ENCODE results near the gene PLCB1.

- TF ChIP-seq POLR2A (IDR thresholded peaks at IDR 0.05; ENCODE audit: low read depth, low read length) (no peak), CTCF (IDR thresholded peaks at IDR 0.05; ENCODE audit: extremely low read depth in 1 of 2, insufficient read depth in 1 of 2, low read depth in 1 of 2, low read length in 2 of 2) (no peak), EZH2 (IDR thresholded peaks at IDR 0.05; ENCODE audit: borderline replicate concordance, low read depth, low read length, severe bottlenecking) (no peak), POLR2AphosphoS5 (IDR thresholded peaks at IDR 0.05; ENCODE audit: insufficient read depth, low read depth, low read length) (no peak)
Measured at GRCh38 chr20:8490076-8490830, 358.2 kb downstream of the PLCB1 start.
